Suppressor macrophage treated with lipopolysaccharide for 4 hours (primary cell): Measurements from ENCODE around the gene RNF26.
"Not testable (repeated sequence)": the region's sequence is repeated elsewhere in the genome, so short reads cannot be mapped to it uniquely, and the experiment has no call there.

Experiments used
- DNase-seq: peaks from one replicate; pipeline ENCODE4 v3.0.0-alpha.2; 2020

RNF26 gene

GRCh38 chr11:119372260-119373058, 38.1 kb downstream of the RNF26 start:
- no peak for DNase-seq

GRCh38 chr11:119373059-119373920, 39.0 kb downstream of the RNF26 start:
- DNase-seq, result no peak

- DNase-seq, result peak; percentile 78
Measured at GRCh38 chr11:119373921-119374631, 39.7 kb downstream of the RNF26 start.

- DNase-seq, result no peak
Measured at GRCh38 chr11:119374632-119375336, 40.5 kb downstream of the RNF26 start.

GRCh38 chr11:119375337-119376196, 41.2 kb downstream of the RNF26 start:
- DNase-seq, result no peak

- no peak for DNase-seq
Measured at GRCh38 chr11:119376197-119376847, 42.0 kb downstream of the RNF26 start.

GRCh38 chr11:119377112-119377901, 43.0 kb downstream of the RNF26 start:
- DNase-seq, result no peak

- no peak for DNase-seq
Measured at GRCh38 chr11:119377961-119378667, 43.8 kb downstream of the RNF26 start.

GRCh38 chr11:119378851-119379465, 44.6 kb downstream of the RNF26 start:
- no peak for DNase-seq

- no peak for DNase-seq
Measured at GRCh38 chr11:119380160-119380826, 46.0 kb downstream of the RNF26 start.

GRCh38 chr11:119380827-119381180, 46.5 kb downstream of the RNF26 start:
- DNase-seq, result no peak

GRCh38 chr11:119381181-119381988, 47.1 kb downstream of the RNF26 start, which contains the start of gene USP2:
Gene USP2 (minus strand): TSS chr11:119381690. CDS start chr11:119373480, 8,210 bp downstream.
- DNase-seq, result peak; percentile 97

- no peak for DNase-seq
Measured at GRCh38 chr11:119382101-119382500, 47.8 kb downstream of the RNF26 start.

- not testable (repeated sequence) for DNase-seq
Measured at GRCh38 chr11:119382513-119382912, 48.2 kb downstream of the RNF26 start.

- no peak for DNase-seq
Measured at GRCh38 chr11:119384332-119384731, 50.0 kb downstream of the RNF26 start.
